Thyroid gland (tissue), 4 donors: ENCODE results near the gene CXCR2. TPM values are rescaled to one million over a fixed set of nuclear protein-coding genes. Genes with fewer than 3 reads are reported as not detected.

Experiments
- DNase-seq, 2 donors: peaks; one replicate each; pipeline ENCODE4 v3.0.0-alpha.2; 2019
- H3K27ac ChIP-seq, 3 donors: fragments of 200-600 bp; sonication (generic); 1 replicate in 2 of 3; 2 replicates in 1 of 3; pipeline ENCODE4 v1.5.1; 2016 to 2019; ENCODE audit warnings: mild to moderate bottlenecking in 1 of 3, moderate library complexity in 1 of 3
- H3K27me3 ChIP-seq: fragments of 200-600 bp; sonication (generic); one replicate; pipeline ENCODE4 v1.5.1; 2019
- H3K36me3 ChIP-seq, 2 donors: fragments of 200-600 bp; sonication (generic); one replicate each; pipeline ENCODE4 v1.5.1; 2016 to 2019
- H3K4me1 ChIP-seq, 2 donors: fragments of 200-600 bp; sonication (generic); one replicate each; pipeline ENCODE4 v1.5.1; 2017 to 2019
- H3K4me3 ChIP-seq, 3 donors: fragments of 200-600 bp; sonication (generic); replicated peaks in 1 of 3; 1 replicate in 2 of 3; 2 replicates in 1 of 3; pipeline ENCODE4 v1.5.1; 2016; ENCODE audit warnings: mild to moderate bottlenecking in 1 of 3
- H3K9me3 ChIP-seq: fragments of 200-600 bp; sonication (generic); one replicate; pipeline ENCODE4 v1.5.1; 2017
- POLR2A ChIP-seq, 2 donors: fragments of 450-650 bp; IDR thresholded peaks; one replicate each; pipeline ENCODE4 v1.6.1; 2017; ENCODE audit warnings: antibody characterized with exemption in 2 of 2, mild to moderate bottlenecking in 2 of 2, moderate library complexity in 1 of 2
- WGBS, 2 donors: methylation state at CpG; one replicate each; pipeline ENCODE4 v1.1.5; 2017; 5-methylcytosine and 5-hydroxymethylcytosine counted together
- intact Hi-C: fragments of 100-400 bp; cut with DNase I; formaldehyde crosslinking; loops from one replicate; pipeline ENCODE4 v1.15.1; 2023
- total RNA-seq, 4 donors: library from RNA; depleted of rRNA; stranded (reverse); fragments of >200 nt; gene quantifications; one replicate each; pipeline ENCODE4 v1.2.3, GENCODE V29; 2016
- TF ChIP-seq, protein P1 (sequence below), 6 experiments: fragments of 200-600 bp in 3 of 6; fragments of 450-650 bp in 3 of 6; sonication (generic) in 3 of 6; IDR thresholded peaks; one replicate each; pipeline ENCODE4 v1.5.1; 2016 to 2019; ENCODE audit warnings: antibody characterized with exemption in 6 of 6, mild to moderate bottlenecking in 2 of 6, inconsistent platforms in 1 of 6, moderate library complexity in 1 of 6

CXCR2 gene
- total RNA-seq, 4 donors from 2014 or later = 0.59 TPM; not detected in 3

DNA sequence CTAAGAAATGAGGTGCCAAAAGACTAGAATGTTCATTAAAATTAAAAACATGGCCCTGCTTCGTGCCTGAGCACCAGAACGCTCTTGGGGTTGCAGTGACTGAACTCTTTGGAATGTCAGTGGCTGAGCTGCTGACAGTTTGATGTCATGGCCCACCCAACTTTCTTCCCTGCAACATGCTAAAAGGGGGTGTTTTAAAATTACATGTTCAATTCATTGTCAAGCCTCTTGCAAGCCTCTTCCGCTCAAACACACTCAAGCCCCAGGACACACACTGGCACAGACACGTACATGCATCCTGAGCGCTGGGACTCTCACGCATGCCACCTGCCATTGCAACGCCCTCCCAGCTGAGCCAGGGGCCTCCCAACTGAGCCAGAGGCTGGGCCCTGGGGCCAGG lies 44.1 kb upstream of the CXCR2 start:
- Histone ChIP-seq H3K27me3 (no peaks in the 10 kb centered on the region), H3K4me1 (no peaks in the 10 kb centered on the region), H3K36me3 (no peaks in the 10 kb centered on the region), H3K27ac (no peak overlapping the region), H3K4me3 (no peak overlapping the region), H3K9me3 (no peaks in the 10 kb centered on the region)
- WGBS, 2 donors = 80 to 84% methylated on average over 7 of the region's 7 CpGs
- TF ChIP-seq POLR2A (IDR thresholded peaks at IDR 0.05) = no peak
- TF ChIP-seq, protein P1, sequence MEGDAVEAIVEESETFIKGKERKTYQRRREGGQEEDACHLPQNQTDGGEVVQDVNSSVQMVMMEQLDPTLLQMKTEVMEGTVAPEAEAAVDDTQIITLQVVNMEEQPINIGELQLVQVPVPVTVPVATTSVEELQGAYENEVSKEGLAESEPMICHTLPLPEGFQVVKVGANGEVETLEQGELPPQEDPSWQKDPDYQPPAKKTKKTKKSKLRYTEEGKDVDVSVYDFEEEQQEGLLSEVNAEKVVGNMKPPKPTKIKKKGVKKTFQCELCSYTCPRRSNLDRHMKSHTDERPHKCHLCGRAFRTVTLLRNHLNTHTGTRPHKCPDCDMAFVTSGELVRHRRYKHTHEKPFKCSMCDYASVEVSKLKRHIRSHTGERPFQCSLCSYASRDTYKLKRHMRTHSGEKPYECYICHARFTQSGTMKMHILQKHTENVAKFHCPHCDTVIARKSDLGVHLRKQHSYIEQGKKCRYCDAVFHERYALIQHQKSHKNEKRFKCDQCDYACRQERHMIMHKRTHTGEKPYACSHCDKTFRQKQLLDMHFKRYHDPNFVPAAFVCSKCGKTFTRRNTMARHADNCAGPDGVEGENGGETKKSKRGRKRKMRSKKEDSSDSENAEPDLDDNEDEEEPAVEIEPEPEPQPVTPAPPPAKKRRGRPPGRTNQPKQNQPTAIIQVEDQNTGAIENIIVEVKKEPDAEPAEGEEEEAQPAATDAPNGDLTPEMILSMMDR (IDR thresholded peaks at IDR 0.05) = no peak
- no peak for DNase-seq
- intact Hi-C loops = no loop called here

DNA sequence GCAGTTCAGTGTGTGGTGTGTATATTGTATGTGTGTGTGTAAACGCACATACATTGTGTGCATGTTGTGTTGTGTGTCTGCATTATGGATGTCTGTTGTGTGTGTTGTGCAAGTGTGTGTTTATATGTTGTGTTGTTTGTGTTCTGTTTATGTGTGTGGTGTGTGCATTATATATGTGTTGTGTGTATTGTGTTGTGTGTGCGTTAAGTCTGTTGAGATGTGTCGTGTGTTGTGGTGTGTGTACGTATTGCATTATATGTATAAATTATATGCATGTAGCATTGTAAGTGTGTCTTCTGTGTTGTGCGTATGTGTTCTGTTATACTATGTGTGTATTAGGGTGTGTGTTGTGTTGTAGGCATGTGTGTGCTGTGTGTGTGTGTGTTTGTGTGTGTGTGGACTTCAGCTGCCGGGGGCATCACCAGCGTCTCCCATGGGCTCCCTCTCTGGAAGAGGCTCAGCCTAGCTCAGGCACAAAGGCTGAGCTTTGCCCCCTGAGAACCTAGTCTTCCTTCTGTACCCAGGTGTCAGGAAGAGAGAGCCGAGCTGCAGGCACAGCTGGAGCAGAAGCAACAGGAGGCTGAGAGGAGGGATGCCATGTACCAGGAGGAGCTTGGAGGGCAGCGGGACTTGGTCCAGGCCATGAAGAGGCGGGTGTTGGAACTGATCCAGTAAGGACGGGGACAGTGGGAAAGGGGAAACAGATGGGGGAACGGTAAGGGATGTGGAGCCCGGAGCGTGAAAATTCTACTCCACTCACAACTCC lies 43.1 kb upstream of the CXCR2 start:
- WGBS, 2 donors = 70 to 74% methylated on average over 12 to 14 of the region's 14 CpGs
- Histone ChIP-seq H3K27ac (no peak overlapping the region), H3K9me3 (no peaks in the 10 kb centered on the region), H3K4me3 (no peak overlapping the region), H3K4me1 (no peaks in the 10 kb centered on the region), H3K27me3 (no peaks in the 10 kb centered on the region), H3K36me3 (no peaks in the 10 kb centered on the region)
- intact Hi-C loops = no loop called here
- no peak for DNase-seq
- TF ChIP-seq, protein P1 (IDR thresholded peaks at IDR 0.05) = no peak
- no peak for TF ChIP-seq POLR2A (IDR thresholded peaks at IDR 0.05)

DNA sequence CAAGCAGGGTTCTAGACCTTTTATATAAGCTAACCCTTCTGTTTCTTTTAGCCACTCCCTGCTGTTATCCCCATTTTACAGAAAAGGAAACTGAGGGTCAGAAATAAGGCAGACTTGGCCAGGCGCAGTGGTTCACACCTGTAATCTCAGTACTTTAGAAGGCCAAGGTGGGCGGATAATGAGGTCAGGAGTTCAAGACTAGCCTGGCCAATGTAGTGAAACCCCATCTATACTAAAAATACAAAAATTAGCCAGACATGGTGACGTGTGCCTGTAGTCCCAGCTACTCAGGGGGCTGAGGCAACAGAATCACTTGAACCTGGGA lies 42.5 kb upstream of the CXCR2 start:
- WGBS, 2 donors = 87 to 95% methylated on average over 3 of the region's 3 CpGs
- Histone ChIP-seq H3K27me3 (no peaks in the 10 kb centered on the region), H3K4me3 (no peak overlapping the region), H3K9me3 (no peaks in the 10 kb centered on the region), H3K36me3 (no peaks in the 10 kb centered on the region), H3K27ac (no peak overlapping the region), H3K4me1 (no peaks in the 10 kb centered on the region)
- no peak for TF ChIP-seq POLR2A (IDR thresholded peaks at IDR 0.05)
- TF ChIP-seq, protein P1 (IDR thresholded peaks at IDR 0.05) = no peak
- no peak for DNase-seq
- intact Hi-C loops = no loop called here

DNA sequence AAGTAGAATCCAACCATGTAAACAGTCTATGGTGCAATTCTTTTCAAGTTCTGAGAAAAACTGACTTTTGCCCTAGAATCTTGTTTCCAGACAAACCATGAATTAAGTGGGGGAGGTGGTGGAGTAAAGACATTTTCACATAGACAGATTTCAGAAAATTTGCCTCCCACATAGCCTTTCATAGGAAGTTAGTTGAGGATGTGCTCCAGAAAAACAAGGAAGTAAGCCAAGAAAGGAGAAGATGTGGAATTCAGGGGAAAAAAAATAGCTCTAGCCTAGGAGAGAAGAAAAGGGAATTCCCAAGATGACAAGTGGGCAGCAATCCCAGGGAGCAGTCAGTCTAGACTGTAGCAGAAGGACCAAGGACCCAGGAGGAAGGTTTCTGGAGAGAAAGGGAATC lies 39.4 kb upstream of the CXCR2 start:
- Histone ChIP-seq H3K36me3 (no peaks in the 10 kb centered on the region), H3K27ac (no peak overlapping the region), H3K27me3 (no peaks in the 10 kb centered on the region), H3K4me3 (no peak overlapping the region), H3K4me1 (no peaks in the 10 kb centered on the region), H3K9me3 (no peaks in the 10 kb centered on the region)
- no peak for DNase-seq
- TF ChIP-seq POLR2A (IDR thresholded peaks at IDR 0.05) = no peak
- TF ChIP-seq, protein P1 (IDR thresholded peaks at IDR 0.05) = no peak
- intact Hi-C loops = no loop called here

DNA sequence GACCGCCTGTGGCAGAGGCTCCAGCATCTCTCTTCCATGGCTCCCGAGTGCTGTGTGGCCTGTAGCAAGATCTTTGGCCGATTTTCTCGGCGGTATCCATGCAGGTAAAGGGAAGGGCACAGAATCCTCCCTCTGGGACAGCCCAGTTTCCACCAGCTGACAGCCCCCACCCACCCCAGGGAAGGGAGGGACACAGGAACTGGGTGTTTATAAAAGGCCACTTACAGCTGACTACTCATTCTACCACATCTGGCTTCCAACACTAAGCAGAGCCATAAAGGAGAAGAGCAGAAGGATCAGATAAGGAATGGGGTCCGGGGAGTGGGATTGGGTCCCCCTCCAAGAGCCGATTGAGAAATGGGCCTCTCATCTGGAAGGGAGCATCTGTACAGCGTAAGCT lies 36.6 kb upstream of the CXCR2 start:
- Histone ChIP-seq H3K27me3 (no peaks in the 10 kb centered on the region), H3K36me3 (no peaks in the 10 kb centered on the region), H3K27ac (no peak overlapping the region), H3K4me3 (no peak overlapping the region), H3K9me3 (no peaks in the 10 kb centered on the region), H3K4me1 (no peaks in the 10 kb centered on the region)
- no peak for DNase-seq
- no peak for TF ChIP-seq POLR2A (IDR thresholded peaks at IDR 0.05)
- TF ChIP-seq, protein P1 (IDR thresholded peaks at IDR 0.05) = no peak
- intact Hi-C loops = no loop called here
- WGBS, 2 donors = 81 to 86% methylated on average over 8 of the region's 8 CpGs
